IPS-18a (cell line): ENCODE data around the gene CLASP1.
"Not testable (repeated sequence)": the region's sequence is repeated elsewhere in the genome, so short reads cannot be mapped to it uniquely, and the experiment has no call there.

Experiments
- H3K27ac ChIP-seq: one replicate; pipeline ENCODE4 v1.5.1; 2013; ENCODE audit warnings: low read length
- H3K27me3 ChIP-seq: one replicate; pipeline ENCODE4 v1.6.1; 2013; ENCODE audit warnings: mild to moderate bottlenecking, low read length; ENCODE audit not compliant: control insufficient read depth, insufficient read depth
- H3K36me3 ChIP-seq: one replicate; pipeline ENCODE4 v1.6.1; 2013; ENCODE audit warnings: low read depth, low read length; ENCODE audit not compliant: control insufficient read depth
- H3K4me1 ChIP-seq: one replicate; pipeline ENCODE4 v1.6.1; 2013; ENCODE audit warnings: low read depth, low read length; ENCODE audit not compliant: control insufficient read depth
- H3K4me3 ChIP-seq: one replicate; pipeline ENCODE4 v1.5.1; 2013; ENCODE audit warnings: low read length
- H3K9ac ChIP-seq: one replicate; pipeline ENCODE4 v1.6.1; 2013; ENCODE audit warnings: mild to moderate bottlenecking, low read length, moderate library complexity
- H3K9me3 ChIP-seq: one replicate; pipeline ENCODE4 v1.6.1; 2013; ENCODE audit warnings: low read depth, low read length; ENCODE audit not compliant: control insufficient read depth

The CLASP1 gene

GRCh38 chr2:121649149-121649595 lies at the start of gene CLASP1:
TSS of gene CLASP1 (minus strand) at chr2:121649462. CDS start at chr2:121605895, 43,567 bp downstream.
- H3K9me3 ChIP-seq: no peaks in the 10 kb centered on the region
- peak within 1 kb of the TSS; percentile 98 for H3K4me3 ChIP-seq
- H3K36me3 ChIP-seq: no peaks in the 10 kb centered on the region
- H3K4me1 ChIP-seq: peaks cover 17% of the 10 kb centered on the region
- no peaks in the 10 kb centered on the region for H3K27me3 ChIP-seq
- peak within 1 kb of the TSS; percentile 94 for H3K9ac ChIP-seq
- H3K27ac ChIP-seq: peak within 1 kb of the TSS; percentile 89

GRCh38 chr2:121698318-121698930 lies 49.2 kb upstream of the CLASP1 start:
- Histone ChIP-seq H3K4me1 (no peaks in the 10 kb centered on the region), H3K36me3 (no peaks in the 10 kb centered on the region), H3K9me3 (no peaks in the 10 kb centered on the region), H3K4me3 (no peak overlapping the region), H3K27ac (no peak overlapping the region), H3K9ac (no peak overlapping the region), H3K27me3 (no peaks in the 10 kb centered on the region)

- H3K4me1 ChIP-seq: no peaks in the 10 kb centered on the region
- no peak overlapping the region for H3K4me3 ChIP-seq
- no peak overlapping the region for H3K9ac ChIP-seq
- H3K27ac ChIP-seq: no peak overlapping the region
- no peaks in the 10 kb centered on the region for H3K36me3 ChIP-seq
- H3K9me3 ChIP-seq: no peaks in the 10 kb centered on the region
- no peaks in the 10 kb centered on the region for H3K27me3 ChIP-seq
Observed at GRCh38 chr2:121697108-121697631, 47.9 kb upstream of the CLASP1 start.

GRCh38 chr2:121696410-121696930 lies 47.2 kb upstream of the CLASP1 start:
- no peak overlapping the region for H3K4me3 ChIP-seq
- H3K27me3 ChIP-seq: no peaks in the 10 kb centered on the region
- no peaks in the 10 kb centered on the region for H3K9me3 ChIP-seq
- H3K4me1 ChIP-seq: no peaks in the 10 kb centered on the region
- no peak overlapping the region for H3K27ac ChIP-seq
- no peaks in the 10 kb centered on the region for H3K36me3 ChIP-seq
- H3K9ac ChIP-seq: no peak overlapping the region

GRCh38 chr2:121695171-121695451 lies 45.8 kb upstream of the CLASP1 start:
- Histone ChIP-seq H3K27me3 (no peaks in the 10 kb centered on the region), H3K9ac (no peak overlapping the region), H3K27ac (no peak overlapping the region), H3K9me3 (no peaks in the 10 kb centered on the region), H3K36me3 (no peaks in the 10 kb centered on the region), H3K4me1 (no peaks in the 10 kb centered on the region), H3K4me3 (no peak overlapping the region)

- Histone ChIP-seq H3K4me3 (no peak overlapping the region), H3K36me3 (no peaks in the 10 kb centered on the region), H3K27ac (no peak overlapping the region), H3K9ac (no peak overlapping the region), H3K4me1 (no peaks in the 10 kb centered on the region), H3K27me3 (no peaks in the 10 kb centered on the region), H3K9me3 (no peaks in the 10 kb centered on the region)
Observed at GRCh38 chr2:121694398-121695170, 45.3 kb upstream of the CLASP1 start.

GRCh38 chr2:121690572-121690971 lies 41.3 kb upstream of the CLASP1 start:
- not testable (repeated sequence) for H3K9ac ChIP-seq, H3K9me3 ChIP-seq, H3K36me3 ChIP-seq, H3K4me3 ChIP-seq, H3K27me3 ChIP-seq, H3K27ac ChIP-seq
- peaks cover 13% of the 10 kb centered on the region for H3K4me1 ChIP-seq

- H3K9ac ChIP-seq: no peak overlapping the region
- H3K36me3 ChIP-seq: no peaks in the 10 kb centered on the region
- H3K9me3 ChIP-seq: no peaks in the 10 kb centered on the region
- peaks cover 18% of the 10 kb centered on the region for H3K4me1 ChIP-seq
- no peak overlapping the region for H3K27ac ChIP-seq
- no peaks in the 10 kb centered on the region for H3K27me3 ChIP-seq
- H3K4me3 ChIP-seq: no peak overlapping the region
Observed at GRCh38 chr2:121690095-121690494, 40.8 kb upstream of the CLASP1 start.

- Histone ChIP-seq H3K27ac (no peak overlapping the region), H3K27me3 (no peaks in the 10 kb centered on the region), H3K36me3 (no peaks in the 10 kb centered on the region), H3K4me1 (peaks cover 18% of the 10 kb centered on the region), H3K4me3 (no peak overlapping the region), H3K9me3 (no peaks in the 10 kb centered on the region), H3K9ac (no peak overlapping the region)
Observed at GRCh38 chr2:121689356-121689755, 40.1 kb upstream of the CLASP1 start.

- Histone ChIP-seq H3K27ac (no peak overlapping the region), H3K27me3 (no peaks in the 10 kb centered on the region), H3K9ac (no peak overlapping the region), H3K4me1 (peaks cover 18% of the 10 kb centered on the region), H3K36me3 (no peaks in the 10 kb centered on the region), H3K4me3 (no peak overlapping the region), H3K9me3 (peaks cover 2% of the 10 kb centered on the region)
Observed at GRCh38 chr2:121688820-121689219, 39.6 kb upstream of the CLASP1 start.

GRCh38 chr2:121686902-121687301 lies 37.6 kb upstream of the CLASP1 start:
- peaks cover 2% of the 10 kb centered on the region for H3K27me3 ChIP-seq
- H3K36me3 ChIP-seq: no peaks in the 10 kb centered on the region
- no peak overlapping the region for H3K9ac ChIP-seq
- H3K4me1 ChIP-seq: peaks cover 18% of the 10 kb centered on the region
- H3K4me3 ChIP-seq: no peak overlapping the region
- H3K27ac ChIP-seq: no peak overlapping the region
- peaks cover 21% of the 10 kb centered on the region for H3K9me3 ChIP-seq
